Hepatocyte (in vitro differentiated cells): ENCODE measurements around the gene PDE11A. TPM values are rescaled to one million over a fixed set of nuclear protein-coding genes. Genes with fewer than 3 reads are reported as not detected.

Experiments
- DNase-seq: peaks from one replicate; pipeline ENCODE4 v3.0.0-alpha.2; 2016; ENCODE audit warnings: low spot score
- H2AFZ ChIP-seq: fragments of 200-600 bp; sonication (generic); 2 replicates; pipeline ENCODE4 v1.6.0; 2016; ENCODE audit warnings: antibody characterized with exemption, mild to moderate bottlenecking
- H3K27ac ChIP-seq: fragments of 200-600 bp; sonication (generic); 2 replicates; pipeline ENCODE4 v1.5.1; 2016; ENCODE audit warnings: mild to moderate bottlenecking
- H3K27me3 ChIP-seq: fragments of 200-600 bp; sonication (generic); 2 replicates; pipeline ENCODE4 v1.6.1; 2016
- H3K36me3 ChIP-seq: fragments of 200-600 bp; sonication (generic); replicated peaks from 2 replicates; pipeline ENCODE4 v1.5.1; 2016; ENCODE audit warnings: low read depth; ENCODE audit not compliant: insufficient read depth
- H3K4me1 ChIP-seq: fragments of 200-600 bp; sonication (generic); 2 replicates; pipeline ENCODE4 v1.5.1; 2016; ENCODE audit warnings: mild to moderate bottlenecking, moderate library complexity; ENCODE audit not compliant: insufficient read depth
- H3K4me2 ChIP-seq: fragments of 200-600 bp; sonication (generic); 2 replicates; pipeline ENCODE4 v1.6.0; 2016
- H3K4me3 ChIP-seq: fragments of 200-600 bp; sonication (generic); 2 replicates; pipeline ENCODE4 v1.5.1; 2016; ENCODE audit warnings: mild to moderate bottlenecking
- H3K79me2 ChIP-seq: fragments of 200-600 bp; sonication (generic); 2 replicates; pipeline ENCODE4 v1.6.0; 2017; ENCODE audit warnings: mild to moderate bottlenecking
- H3K9me2 ChIP-seq: fragments of 200-600 bp; sonication (generic); replicated peaks from 2 replicates; pipeline ENCODE4 v1.6.0; 2017; ENCODE audit warnings: mild to moderate bottlenecking; ENCODE audit not compliant: insufficient read depth
- H3K9me3 ChIP-seq: fragments of 200-600 bp; sonication (generic); 2 replicates; pipeline ENCODE4 v1.5.1; 2016; ENCODE audit warnings: low read depth, mild to moderate bottlenecking
- H4K20me1 ChIP-seq: fragments of 200-600 bp; sonication (generic); 2 replicates; pipeline ENCODE4 v1.6.0; 2016; ENCODE audit warnings: mild to moderate bottlenecking; ENCODE audit not compliant: insufficient read depth, poor library complexity, severe bottlenecking
- EZH2 ChIP-seq: fragments of 200-600 bp; sonication (generic); IDR thresholded peaks from 2 replicates; pipeline ENCODE4 v1.6.1; 2016; ENCODE audit warnings: antibody characterized with exemption, mild to moderate bottlenecking, borderline replicate concordance
- EZH2phosphoT487 ChIP-seq: fragments of 200-600 bp; sonication (generic); IDR thresholded peaks from one replicate; pipeline ENCODE4 v1.6.1; 2018; ENCODE audit warnings: antibody characterized with exemption, mild to moderate bottlenecking, low read depth, moderate library complexity; ENCODE audit not compliant: unreplicated experiment, severe bottlenecking
- WGBS: methylation state at CpG from one replicate; pipeline ENCODE4 v1.1.6; 2016; ENCODE audit warnings: low lambda C conversion rate; ENCODE audit errors: missing lambda C conversion rate; 5-methylcytosine and 5-hydroxymethylcytosine counted together
- polyA plus RNA-seq: library from polyadenylated mRNA; unstranded; fragments of >200 nt; fragmentation: Nextera tagmentation; extraction: Ambion mirVana; gene quantifications from 2 replicates; pipeline ENCODE4 v1.2.1, GENCODE V29; 2016
- total RNA-seq: library from RNA; depleted of rRNA; stranded (reverse); fragments of >200 nt; gene quantifications from 2 replicates; pipeline ENCODE4 v1.2.3, GENCODE V29; 2014
- TF ChIP-seq, protein P1 (sequence below): fragments of 200-600 bp; sonication (generic); IDR thresholded peaks from 2 replicates; pipeline ENCODE4 v1.5.1; 2016; ENCODE audit warnings: antibody characterized with exemption, mild to moderate bottlenecking; ENCODE audit not compliant: poor library complexity

Gene PDE11A
- total and polyA plus RNA-seq, 2 experiments from 2014 or later: 0.71 to 1.9 TPM

DNA sequence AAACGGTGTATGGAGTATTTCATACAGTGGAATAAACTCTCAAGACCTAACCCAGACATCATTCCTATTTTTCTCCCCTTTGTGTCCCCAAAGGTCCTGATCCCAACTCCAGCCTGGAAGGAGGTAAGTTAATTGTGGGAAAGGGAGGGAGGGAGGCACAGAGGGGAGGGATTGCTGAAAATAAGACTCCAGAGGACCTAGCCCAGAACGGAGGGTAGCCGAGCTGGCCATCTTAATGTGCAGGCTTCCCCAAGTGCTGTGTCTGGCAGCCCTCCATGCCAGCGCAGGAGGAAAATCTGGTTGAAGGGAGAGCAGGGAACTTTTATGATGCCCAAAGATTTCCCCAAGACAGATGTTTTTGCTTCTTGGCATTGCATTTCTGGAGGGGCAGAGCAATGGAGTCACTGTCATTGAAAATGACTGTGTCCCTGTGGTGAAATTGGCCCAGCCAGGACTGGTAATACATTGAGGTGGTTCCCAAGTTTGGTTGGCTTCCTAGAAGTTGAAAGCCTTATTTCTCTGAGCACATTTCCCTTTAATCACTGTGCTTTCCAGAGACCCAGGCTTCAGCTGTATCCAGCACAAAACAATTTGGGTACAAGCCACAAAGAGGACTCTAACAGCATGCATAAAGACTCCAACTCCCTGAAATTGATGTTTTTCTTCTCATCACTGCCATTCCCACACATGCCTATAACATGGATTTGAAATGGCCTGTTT lies 477.3 kb downstream of the PDE11A start:
- H3K9me2 ChIP-seq: no peaks in the 10 kb centered on the region
- no peaks in the 10 kb centered on the region for H3K79me2 ChIP-seq
- H3K9me3 ChIP-seq: no peaks in the 10 kb centered on the region
- no peak for DNase-seq
- no peak overlapping the region for H3K27ac ChIP-seq
- no peaks in the 10 kb centered on the region for H3K27me3 ChIP-seq
- no peak overlapping the region for H3K4me3 ChIP-seq
- no peaks in the 10 kb centered on the region for H4K20me1 ChIP-seq
- TF ChIP-seq EZH2 (no peak), EZH2phosphoT487 (no peak)
- TF ChIP-seq, protein P1, sequence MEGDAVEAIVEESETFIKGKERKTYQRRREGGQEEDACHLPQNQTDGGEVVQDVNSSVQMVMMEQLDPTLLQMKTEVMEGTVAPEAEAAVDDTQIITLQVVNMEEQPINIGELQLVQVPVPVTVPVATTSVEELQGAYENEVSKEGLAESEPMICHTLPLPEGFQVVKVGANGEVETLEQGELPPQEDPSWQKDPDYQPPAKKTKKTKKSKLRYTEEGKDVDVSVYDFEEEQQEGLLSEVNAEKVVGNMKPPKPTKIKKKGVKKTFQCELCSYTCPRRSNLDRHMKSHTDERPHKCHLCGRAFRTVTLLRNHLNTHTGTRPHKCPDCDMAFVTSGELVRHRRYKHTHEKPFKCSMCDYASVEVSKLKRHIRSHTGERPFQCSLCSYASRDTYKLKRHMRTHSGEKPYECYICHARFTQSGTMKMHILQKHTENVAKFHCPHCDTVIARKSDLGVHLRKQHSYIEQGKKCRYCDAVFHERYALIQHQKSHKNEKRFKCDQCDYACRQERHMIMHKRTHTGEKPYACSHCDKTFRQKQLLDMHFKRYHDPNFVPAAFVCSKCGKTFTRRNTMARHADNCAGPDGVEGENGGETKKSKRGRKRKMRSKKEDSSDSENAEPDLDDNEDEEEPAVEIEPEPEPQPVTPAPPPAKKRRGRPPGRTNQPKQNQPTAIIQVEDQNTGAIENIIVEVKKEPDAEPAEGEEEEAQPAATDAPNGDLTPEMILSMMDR: no peak
- peaks cover 6% of the 10 kb centered on the region for H3K4me1 ChIP-seq
- no peaks in the 10 kb centered on the region for H3K36me3 ChIP-seq
- no peak overlapping the region for H3K4me2 ChIP-seq
- no peak overlapping the region for H2AFZ ChIP-seq
- 94% methylated on average over 4 of the region's 4 CpGs for WGBS

DNA sequence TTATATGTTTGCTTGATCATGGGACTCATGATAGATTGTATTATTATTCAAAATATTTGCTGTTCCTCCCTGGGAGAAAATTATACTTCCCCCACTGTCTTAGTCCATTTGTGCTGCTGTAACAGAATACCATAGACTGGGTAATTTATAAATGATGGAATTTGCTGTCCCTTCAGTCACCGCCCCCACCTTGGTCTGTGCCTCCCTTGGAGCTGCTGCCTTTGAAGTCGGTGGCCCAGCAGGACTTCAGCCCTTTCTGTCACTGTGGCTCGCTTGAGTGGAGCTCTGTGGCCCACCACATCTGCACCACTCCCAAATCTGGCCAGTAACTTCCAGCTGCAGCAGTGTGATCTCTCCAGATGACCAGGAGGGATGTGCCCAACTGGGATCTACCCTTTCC lies 479.2 kb downstream of the PDE11A start:
- no peak overlapping the region for H3K4me2 ChIP-seq
- H3K4me1 ChIP-seq: peaks cover 6% of the 10 kb centered on the region
- no peak overlapping the region for H3K27ac ChIP-seq
- H3K9me2 ChIP-seq: no peaks in the 10 kb centered on the region
- TF ChIP-seq, protein P1: no peak
- TF ChIP-seq EZH2: no peak
- no peak for TF ChIP-seq EZH2phosphoT487
- H3K27me3 ChIP-seq: no peaks in the 10 kb centered on the region
- WGBS: 93% methylated on average over 3 of the region's 3 CpGs
- H3K79me2 ChIP-seq: no peaks in the 10 kb centered on the region
- H4K20me1 ChIP-seq: no peaks in the 10 kb centered on the region
- no peak for DNase-seq
- no peak overlapping the region for H3K4me3 ChIP-seq
- no peaks in the 10 kb centered on the region for H3K9me3 ChIP-seq
- H3K36me3 ChIP-seq: no peaks in the 10 kb centered on the region
- no peak overlapping the region for H2AFZ ChIP-seq

DNA sequence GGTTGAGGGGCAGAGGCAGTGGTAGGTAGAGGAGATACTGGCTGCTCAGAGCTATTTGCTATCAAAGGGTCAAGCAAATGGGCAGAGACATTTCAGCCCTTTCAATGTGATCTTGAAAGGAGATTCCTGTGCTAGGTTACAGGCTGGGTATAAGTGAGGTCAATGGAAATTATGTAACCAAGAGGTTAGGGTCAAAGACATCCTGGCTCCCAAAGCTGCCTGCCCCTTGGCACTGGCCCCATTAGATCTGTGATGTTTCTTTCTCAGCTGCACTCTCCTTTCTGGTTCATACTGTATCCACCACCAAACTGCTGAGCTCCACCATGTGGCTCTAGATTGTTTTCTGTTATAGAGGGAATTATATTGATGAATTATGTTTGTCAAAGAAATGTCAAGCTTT lies 479.6 kb downstream of the PDE11A start:
- Histone ChIP-seq H3K79me2 (no peaks in the 10 kb centered on the region), H3K4me2 (no peak overlapping the region)
- TF ChIP-seq EZH2phosphoT487 (no peak), EZH2 (no peak)
- TF ChIP-seq, protein P1: no peak

More for the DNA sequence above, 479.6 kb downstream of the PDE11A start:
- no peak overlapping the region for H3K27ac ChIP-seq
- no peaks in the 10 kb centered on the region for H3K9me3 ChIP-seq
- no peak overlapping the region for H3K4me3 ChIP-seq
- no peaks in the 10 kb centered on the region for H4K20me1 ChIP-seq
- DNase-seq: no peak
- H2AFZ ChIP-seq: no peak overlapping the region
- no peaks in the 10 kb centered on the region for H3K36me3 ChIP-seq
- H3K27me3 ChIP-seq: no peaks in the 10 kb centered on the region
- H3K4me1 ChIP-seq: peaks cover 3% of the 10 kb centered on the region
- no peaks in the 10 kb centered on the region for H3K9me2 ChIP-seq
